ENCODE measurements around the gene GPR27. TPM values are rescaled to one million over a fixed set of nuclear protein-coding genes. Genes with fewer than 3 reads are reported as not detected.

The GPR27 gene
- total and polyA plus RNA-seq, 2 of the 8 experiments (the other 6 are each of a cell fraction or from before 2014, with no cell fraction given) = 11.3 to 12.5 TPM

DNA sequence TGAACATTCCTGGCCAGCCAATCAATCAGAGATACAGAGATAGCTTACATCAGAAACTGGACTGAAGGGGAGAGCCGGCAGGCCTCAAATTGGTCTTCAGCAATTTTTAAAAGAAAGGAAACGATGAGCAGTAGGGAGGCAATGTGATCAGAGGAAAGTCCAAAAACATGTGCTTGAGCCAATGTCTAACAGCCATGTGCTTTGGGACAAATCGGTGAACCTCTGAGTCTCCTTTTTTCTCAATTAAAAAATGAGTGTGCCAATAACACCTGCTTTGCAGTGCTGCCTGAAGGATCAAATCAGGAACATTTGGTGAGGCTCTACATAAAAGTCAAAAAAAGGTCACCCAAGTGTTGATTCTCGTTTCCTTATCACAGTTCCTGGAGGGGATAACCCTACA, 21.0 kb upstream of the GPR27 start (continued):
- TF ChIP-seq EGR1 (IDR thresholded peaks at IDR 0.05; ENCODE audit: borderline replicate concordance, low read depth, low read length) (no peak), GTF2F1 (IDR thresholded peaks at IDR 0.05; ENCODE audit: borderline replicate concordance, low read depth, low read length) (no peak), RXRA (IDR thresholded peaks at IDR 0.05; ENCODE audit: insufficient read depth, low read depth, low read length) (no peak), SIX5 (IDR thresholded peaks at IDR 0.05; ENCODE audit: low read depth, low read length) (no peak), RNF2 (IDR thresholded peaks at IDR 0.05; ENCODE audit: borderline replicate concordance, low read depth, low read length, missing control alignments, poor library complexity, severe bottlenecking) (no peak), BACH1 (IDR thresholded peaks at IDR 0.05; ENCODE audit: low read length) (no peak), NANOG (IDR thresholded peaks at IDR 0.05; ENCODE audit: insufficient read depth, low read depth, low read length, poor library complexity, severe bottlenecking) (no peak)

Data from H1 (cell line).